HepG2 (cell line): Measurements from ENCODE around the gene PWWP2A. TPM values are rescaled to one million over a fixed set of nuclear protein-coding genes. Genes with fewer than 3 reads are reported as not detected.

Source experiments
- ARID4A ChIP-seq: sonication (generic); formaldehyde crosslinking; IDR thresholded peaks from 2 replicates; pipeline ENCODE4 v1.5.0; 2020; ENCODE audit warnings: mild to moderate bottlenecking, missing genetic modification reagents, borderline replicate concordance
- KAT8 ChIP-seq: IDR thresholded peaks from 2 replicates; pipeline ENCODE4 v1.6.1; 2016; ENCODE audit warnings: missing genetic modification reagents, missing compliant biosample characterization
- NFKB2 ChIP-seq: sonication (generic); formaldehyde crosslinking; IDR thresholded peaks from 2 replicates; pipeline ENCODE4 v1.4.0; 2020; ENCODE audit warnings: missing genetic modification reagents, borderline replicate concordance
- NR0B2 ChIP-seq: sonication (generic); formaldehyde crosslinking; IDR thresholded peaks from 2 replicates; pipeline ENCODE4 v1.4.0; 2020; ENCODE audit warnings: mild to moderate bottlenecking, missing genetic modification reagents
- RAD51 ChIP-seq: fragments of 450-650 bp; IDR thresholded peaks from 2 replicates; pipeline ENCODE4 v1.6.1; 2016; ENCODE audit warnings: borderline replicate concordance
- RARA ChIP-seq: IDR thresholded peaks from 2 replicates; pipeline ENCODE4 v1.6.1; 2016; ENCODE audit warnings: missing genetic modification reagents, missing compliant biosample characterization
- RARG ChIP-seq: sonication (generic); formaldehyde crosslinking; IDR thresholded peaks from 2 replicates; pipeline ENCODE4 v1.4.0; 2020; ENCODE audit warnings: low read depth, mild to moderate bottlenecking, missing genetic modification reagents
- RERE ChIP-seq: IDR thresholded peaks from 2 replicates; pipeline ENCODE4 v1.6.1; 2016; ENCODE audit warnings: low read depth, missing genetic modification reagents, missing compliant biosample characterization
- TERF1 ChIP-seq: sonication (generic); formaldehyde crosslinking; IDR thresholded peaks from 2 replicates; pipeline ENCODE4 v1.8.0; 2022; ENCODE audit warnings: mild to moderate bottlenecking, missing genetic modification reagents, moderate library complexity
- THRA ChIP-seq: sonication (generic); formaldehyde crosslinking; IDR thresholded peaks from 2 replicates; pipeline ENCODE4 v1.4.0; 2020; ENCODE audit warnings: missing genetic modification reagents, borderline replicate concordance
- ZNF775 ChIP-seq: sonication (generic); formaldehyde crosslinking; IDR thresholded peaks from 2 replicates; pipeline ENCODE4 v1.4.0; 2020; ENCODE audit warnings: missing genetic modification reagents, mild to moderate bottlenecking, moderate library complexity, borderline replicate concordance
- polyA plus RNA-seq, 8 experiments: library from polyadenylated mRNA; depleted of rRNA in 3 of 8; stranded (reverse) in 7 of 8; unstranded in 1 of 8; fragments of >200 nt; fragmentation: Illumina TruSeq in 4 of 8; extraction: Trizol in 4 of 8; gene quantifications; 2 replicates each; pipeline versions ENCODE4 v1.2.1 to v1.2.3, GENCODE V29; 2011 to 2016; ENCODE audit warnings: low read depth in 4 of 8, missing spikeins in 1 of 8, mixed read lengths in 1 of 8; ENCODE audit not compliant: insufficient read depth in 1 of 8
- total RNA-seq, 5 experiments: library from RNA; depleted of rRNA; stranded (reverse); fragments of >200 nt; fragmentation: Illumina TruSeq; extraction: Trizol; gene quantifications; 2 replicates each; pipeline ENCODE4 v1.2.3, GENCODE V29; 2016; ENCODE audit warnings: low read depth in 1 of 5

PWWP2A gene
- total and polyA plus RNA-seq, 2 of the 13 experiments (the other 11 are each of a cell fraction or from before 2014, with no cell fraction given), result 7.3 to 16.9 TPM

GRCh38 chr5:160165137-160166068, 46.2 kb upstream of the PWWP2A start (continued):
- TF ChIP-seq RERE (CRISPR knock-in tag) (no peak), RARA (CRISPR knock-in tag) (peak; percentile 52), NFKB2 (CRISPR knock-in tag) (no peak), ZNF775 (no peak), TERF1 (CRISPR knock-in tag) (no peak), NR0B2 (no peak), RARG (no peak), THRA (CRISPR knock-in tag) (no peak), KAT8 (CRISPR knock-in tag) (no peak), ARID4A (CRISPR knock-in tag) (no peak), RAD51 (no peak)
